HepG2 (cell line): ENCODE results near the gene TSC22D2. TPM values are rescaled to one million over a fixed set of nuclear protein-coding genes. Genes with fewer than 3 reads are reported as not detected.

Experiments
- ATAC-seq: fragments of 200-7000 bp; cut with Tn5 transposase; 3 replicates; pipeline ENCODE4 v1.9.1; 2020; ENCODE audit warnings: mild to moderate bottlenecking, moderate library complexity
- BruUV-seq: library from RNA; stranded (reverse); fragments of 400-500 nt; replicated peaks from 2 replicates; lab custom pipeline; 2021; lab: Mats Ljungman, UMichigan
- CTCF ChIA-PET: fragments of 300-600 bp; formaldehyde crosslinking; extraction: SDS; loops from one replicate; lab custom pipeline; 2021; ENCODE audit warnings: low total read pairs, inconsistent platforms, low intra/inter-chr PET ratio; lab: Yijun Ruan, JAX
- POLR2A ChIA-PET: fragments of 350-600 bp; sonication (Branson Sonifier 250); formaldehyde crosslinking; loops from one replicate; lab custom pipeline; 2020; ENCODE audit warnings: antibody characterized with exemption, inconsistent platforms; lab: Yijun Ruan, JAX
- DNase-seq: peaks from one replicate; pipeline ENCODE4 v3.0.0-alpha.2; 2015; ENCODE audit warnings: low spot score
- FAIRE-seq: peaks from 3 replicates; lab custom pipeline; 2011; peaks lifted over from hg19 to GRCh38; lab: Jason Lieb, UNC
- H2AFZ ChIP-seq: one replicate; pipeline ENCODE4 v1.6.1; 2011; ENCODE audit warnings: low read length, inconsistent platforms
- H3K27ac ChIP-seq: fragments of 300-600 bp; 3 replicates; pipeline ENCODE4 v1.8.0; 2011; ENCODE audit warnings: mixed run types, mild to moderate bottlenecking, mixed read lengths, low read length, inconsistent platforms; ENCODE audit not compliant: insufficient read depth; ENCODE audit errors: extremely low read length
- H3K27me3 ChIP-seq, 2 experiments: fragments of 200-600 bp in 1 of 2; 2 replicates in 1 of 2; 3 replicates in 1 of 2; pipeline versions ENCODE4 v1.6.0 to v1.8.0; 2011; ENCODE audit warnings: low read length in 2 of 2, mild to moderate bottlenecking in 2 of 2, moderate library complexity in 2 of 2, inconsistent platforms in 1 of 2; ENCODE audit not compliant: insufficient read depth in 2 of 2, control insufficient read depth in 1 of 2
- H3K36me3 ChIP-seq, 2 experiments: fragments of 200-600 bp in 1 of 2; replicated peaks in 1 of 2; 2 replicates in 1 of 2; 3 replicates in 1 of 2; pipeline versions ENCODE4 v1.5.1 to v1.8.0; 2011; ENCODE audit warnings: low read length in 2 of 2, inconsistent platforms in 1 of 2; ENCODE audit not compliant: insufficient read depth in 2 of 2, control insufficient read depth in 1 of 2
- H3K4me1 ChIP-seq: 2 replicates; pipeline ENCODE4 v1.5.1; 2012; ENCODE audit warnings: low read length, inconsistent platforms; ENCODE audit not compliant: insufficient read depth
- H3K4me2 ChIP-seq: 2 replicates; pipeline ENCODE4 v1.6.0; 2011; ENCODE audit warnings: low read depth, low read length, inconsistent platforms
- H3K4me3 ChIP-seq, 3 experiments: fragments of 200-600 bp in 1 of 3; sonication (generic), shearing (Covaris generic) in 1 of 3; replicated peaks in 1 of 3; 2 replicates each; pipeline ENCODE4 v1.5.1; 2011 to 2016; ENCODE audit warnings: low read length in 3 of 3, inconsistent platforms in 2 of 3, low read depth in 2 of 3, mild to moderate bottlenecking in 2 of 3, control low read depth in 1 of 3, mixed read lengths in 1 of 3; ENCODE audit not compliant: insufficient read depth in 1 of 3
- H3K79me2 ChIP-seq: one replicate; pipeline ENCODE4 v1.6.1; 2011; ENCODE audit warnings: low read length, inconsistent platforms; ENCODE audit not compliant: insufficient read depth
- H3K9ac ChIP-seq: 2 replicates; pipeline ENCODE4 v1.6.0; 2011; ENCODE audit warnings: mild to moderate bottlenecking, low read depth, low read length, inconsistent platforms; ENCODE audit not compliant: insufficient read depth
- H3K9me3 ChIP-seq: 2 replicates; pipeline ENCODE4 v1.5.1; 2012; ENCODE audit warnings: mild to moderate bottlenecking, low read length
- H4K20me1 ChIP-seq: 2 replicates; pipeline ENCODE4 v1.6.0; 2011; ENCODE audit warnings: inconsistent platforms, mild to moderate bottlenecking, low read length, moderate library complexity; ENCODE audit not compliant: insufficient read depth
- KAT2B ChIP-seq: fragments of 150-350 bp; IDR thresholded peaks from 2 replicates; pipeline ENCODE4 v1.6.1; 2014; ENCODE audit warnings: low read depth, low read length, borderline replicate concordance
- MAFG ChIP-seq: sonication (generic); formaldehyde crosslinking; IDR thresholded peaks from 2 replicates; pipeline ENCODE4 v1.5.1; 2020; ENCODE audit warnings: mild to moderate bottlenecking, missing genetic modification reagents
- MIXL1 ChIP-seq: IDR thresholded peaks from 2 replicates; pipeline ENCODE4 v1.6.1; 2016
- NFKBIZ ChIP-seq: IDR thresholded peaks from 2 replicates; pipeline ENCODE4 v1.6.1; 2018; ENCODE audit warnings: missing genetic modification reagents, missing compliant biosample characterization
- PBX2 ChIP-seq: IDR thresholded peaks from 2 replicates; pipeline ENCODE4 v1.6.1; 2016; ENCODE audit warnings: control low read depth
- RFX1 ChIP-seq: fragments of 450-650 bp; IDR thresholded peaks from 2 replicates; pipeline ENCODE4 v1.6.1; 2017
- RFX5 ChIP-seq: IDR thresholded peaks from 2 replicates; pipeline ENCODE4 v1.6.1; 2011; ENCODE audit warnings: low read depth, low read length, improper control_type of control experiment
- SMAD9 ChIP-seq: sonication (generic); formaldehyde crosslinking; IDR thresholded peaks from 2 replicates; pipeline ENCODE4 v1.5.1; 2020; ENCODE audit warnings: mild to moderate bottlenecking, missing genetic modification reagents
- YY1 ChIP-seq: IDR thresholded peaks from 2 replicates; pipeline ENCODE4 v1.6.1; 2011; ENCODE audit warnings: low read length, low read depth, moderate library complexity, mild to moderate bottlenecking; ENCODE audit not compliant: insufficient read depth, insufficient replicate concordance
- ZBTB10 ChIP-seq: sonication (generic); formaldehyde crosslinking; IDR thresholded peaks from 2 replicates; pipeline ENCODE4 v1.4.0; 2020; ENCODE audit warnings: missing genetic modification reagents, borderline replicate concordance
- ZBTB43 ChIP-seq: sonication (generic); formaldehyde crosslinking; conservative IDR thresholded peaks from 2 replicates; pipeline ENCODE4 v1.4.0; 2020; ENCODE audit warnings: missing genetic modification reagents
- ZMAT5 ChIP-seq: sonication (generic); formaldehyde crosslinking; IDR thresholded peaks from 2 replicates; pipeline ENCODE4 v1.5.0; 2020; ENCODE audit warnings: mild to moderate bottlenecking, low read depth, missing genetic modification reagents, borderline replicate concordance
- ZMYM4 ChIP-seq: sonication (generic); formaldehyde crosslinking; IDR thresholded peaks from 2 replicates; pipeline ENCODE4 v1.8.1; 2023; ENCODE audit warnings: mild to moderate bottlenecking, missing genetic modification reagents
- ZNF33A ChIP-seq: sonication (generic); formaldehyde crosslinking; IDR thresholded peaks from 2 replicates; pipeline ENCODE4 v1.5.1; 2020; ENCODE audit warnings: missing genetic modification reagents, mild to moderate bottlenecking, moderate library complexity, borderline replicate concordance
- ZNF572 ChIP-seq: sonication (generic); formaldehyde crosslinking; IDR thresholded peaks from 2 replicates; pipeline ENCODE4 v1.5.1; 2020; ENCODE audit warnings: mild to moderate bottlenecking, missing genetic modification reagents
- ZNF770 ChIP-seq: sonication (generic); formaldehyde crosslinking; IDR thresholded peaks from 2 replicates; pipeline ENCODE4 v1.5.0; 2020; ENCODE audit warnings: mild to moderate bottlenecking, missing genetic modification reagents
- WGBS: methylation state at CpG from one replicate; pipeline ENCODE4 v1.1.6; 2017; ENCODE audit warnings: low lambda C conversion rate; 5-methylcytosine and 5-hydroxymethylcytosine counted together
- in situ Hi-C: cut with HindIII; loops from 2 replicates; pipeline ENCODE4 v1.10.0; 2017; ENCODE audit warnings: low pct_unique_long_range_greater_than_20kb; ENCODE audit not compliant: extremely low pct_ligation_motif_present
- intact Hi-C: fragments of 100-400 bp; cut with micrococcal nuclease; formaldehyde crosslinking; loops from one replicate; pipeline ENCODE4 v1.10.0; 2022; ENCODE audit not compliant: unreplicated experiment
- polyA plus RNA-seq, 8 experiments: library from polyadenylated mRNA; depleted of rRNA in 3 of 8; stranded (reverse) in 7 of 8; unstranded in 1 of 8; fragments of >200 nt; fragmentation: Illumina TruSeq in 4 of 8; extraction: Trizol in 4 of 8; gene quantifications; 2 replicates each; pipeline versions ENCODE4 v1.2.1 to v1.2.3, GENCODE V29; 2011 to 2016; ENCODE audit warnings: low read depth in 4 of 8, missing spikeins in 1 of 8, mixed read lengths in 1 of 8; ENCODE audit not compliant: insufficient read depth in 1 of 8
- total RNA-seq, 5 experiments: library from RNA; depleted of rRNA; stranded (reverse); fragments of >200 nt; fragmentation: Illumina TruSeq; extraction: Trizol; gene quantifications; 2 replicates each; pipeline ENCODE4 v1.2.3, GENCODE V29; 2016; ENCODE audit warnings: low read depth in 1 of 5

Gene TSC22D2
- total and polyA plus RNA-seq, 2 of the 13 experiments (the other 11 are each of a cell fraction or from before 2014, with no cell fraction given) = 4.6 to 8.2 TPM

GRCh38 chr3:150423761-150424160 is 15.7 kb downstream of the TSC22D2 start:
- no peak overlapping the region for H2AFZ ChIP-seq
- WGBS = 97% methylated on average over 4 of the region's 4 CpGs
- BruUV-seq = no TSS peak
- FAIRE-seq (no peak), ATAC-seq (no peak), DNase-seq (no peak)
- no peaks in the 10 kb centered on the region; a peak in 1 of 5 replicates for H3K36me3 ChIP-seq
- ChIA-PET POLR2A (no interaction called here), CTCF (no interaction called here)
- H3K27ac ChIP-seq = no peak overlapping the region
- peaks cover 8% of the 10 kb centered on the region; the same call in 1 of the 2 replicates for H3K4me1 ChIP-seq
- intact Hi-C loops = no loop called here
- H3K9ac ChIP-seq = no peak overlapping the region
- no peaks in the 10 kb centered on the region for H3K9me3 ChIP-seq
- no peak for TF ChIP-seq MAFG (CRISPR knock-in tag)
- TF ChIP-seq ZBTB43 = no peak
- TF ChIP-seq NFKBIZ (CRISPR knock-in tag) = no peak
- no peak for TF ChIP-seq PBX2 (CRISPR knock-in tag)
- TF ChIP-seq RFX5 = no peak
- no peak for TF ChIP-seq ZMAT5 (CRISPR knock-in tag)
- no peak for TF ChIP-seq ZBTB10 (CRISPR knock-in tag)
- no peak for TF ChIP-seq RFX1
- TF ChIP-seq YY1 = no peak
- no peak for TF ChIP-seq KAT2B
- TF ChIP-seq ZNF770 (CRISPR knock-in tag) = no peak
- TF ChIP-seq MIXL1 (CRISPR knock-in tag) = no peak
- no peak for TF ChIP-seq ZNF572 (CRISPR knock-in tag)
- TF ChIP-seq SMAD9 (CRISPR knock-in tag) = no peak
- no peak for TF ChIP-seq ZNF33A (CRISPR knock-in tag)
- no peak for TF ChIP-seq ZMYM4 (CRISPR knock-in tag)
- peaks cover 51% of the 10 kb centered on the region for H3K79me2 ChIP-seq
- no peak overlapping the region for H3K4me2 ChIP-seq
- H3K4me3 ChIP-seq = no peak overlapping the region
- no peaks in the 10 kb centered on the region for H3K27me3 ChIP-seq
- H4K20me1 ChIP-seq = 0 out of 2 replicates have a peak, but pooled peaks cover 2% of the 10 kb centered on the region
- in situ Hi-C loops = no loop called here
